PFSK-1 (cell line): ENCODE measurements around the gene MSMP.

Experiments used
- POLR2AphosphoS5 ChIP-seq: IDR thresholded peaks from 2 replicates; pipeline ENCODE4 v1.6.1; 2012; ENCODE audit warnings: low read depth, mild to moderate bottlenecking, control low read depth, low read length, moderate library complexity
- SIN3A ChIP-seq: IDR thresholded peaks from 2 replicates; pipeline ENCODE4 v1.6.1; 2012; ENCODE audit warnings: mild to moderate bottlenecking, low read length, moderate library complexity, borderline replicate concordance; ENCODE audit not compliant: insufficient read depth
- TAF1 ChIP-seq: IDR thresholded peaks from 2 replicates; pipeline ENCODE4 v1.6.1; 2012; ENCODE audit warnings: low read length, control low read depth, borderline replicate concordance; ENCODE audit not compliant: insufficient read depth

DNA sequence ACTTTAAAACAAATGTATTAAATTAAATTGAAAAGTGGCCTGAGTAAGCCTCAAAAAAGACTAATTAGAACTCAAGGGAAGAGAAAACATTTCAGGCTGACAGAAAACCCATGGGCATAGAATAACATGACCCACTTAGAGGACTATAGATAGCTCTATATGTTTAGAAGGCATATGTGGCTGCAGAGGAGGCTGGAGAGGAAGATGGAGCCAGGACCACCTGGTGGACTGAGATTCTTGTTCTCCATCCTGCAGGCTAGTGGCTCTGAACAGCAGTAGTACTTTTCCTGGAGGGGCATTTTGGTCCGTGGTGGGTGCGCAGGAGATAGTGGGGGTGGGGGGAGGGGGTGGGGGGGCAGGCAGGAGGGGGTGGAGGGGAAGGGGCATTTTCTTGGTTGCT lies 27.0 kb upstream of the MSMP start:
- TF ChIP-seq POLR2AphosphoS5 (no peak), TAF1 (no peak), SIN3A (no peak)
